Fibroblast of skin of abdomen (primary cell): ENCODE data around the gene CBX2.

Source experiments
- DNase-seq: peaks from one replicate; pipeline ENCODE4 v3.0.0-alpha.2; 2013

The CBX2 gene

GRCh38 chr17:79801156-79802038, 23.4 kb downstream of the CBX2 start:
- DNase-seq = no peak

- DNase-seq = no peak
These were observed 24.2 kb downstream of the CBX2 start for GRCh38 chr17:79802039-79802735.

GRCh38 chr17:79802736-79803420, 24.9 kb downstream of the CBX2 start:
- DNase-seq = no peak

DNA sequence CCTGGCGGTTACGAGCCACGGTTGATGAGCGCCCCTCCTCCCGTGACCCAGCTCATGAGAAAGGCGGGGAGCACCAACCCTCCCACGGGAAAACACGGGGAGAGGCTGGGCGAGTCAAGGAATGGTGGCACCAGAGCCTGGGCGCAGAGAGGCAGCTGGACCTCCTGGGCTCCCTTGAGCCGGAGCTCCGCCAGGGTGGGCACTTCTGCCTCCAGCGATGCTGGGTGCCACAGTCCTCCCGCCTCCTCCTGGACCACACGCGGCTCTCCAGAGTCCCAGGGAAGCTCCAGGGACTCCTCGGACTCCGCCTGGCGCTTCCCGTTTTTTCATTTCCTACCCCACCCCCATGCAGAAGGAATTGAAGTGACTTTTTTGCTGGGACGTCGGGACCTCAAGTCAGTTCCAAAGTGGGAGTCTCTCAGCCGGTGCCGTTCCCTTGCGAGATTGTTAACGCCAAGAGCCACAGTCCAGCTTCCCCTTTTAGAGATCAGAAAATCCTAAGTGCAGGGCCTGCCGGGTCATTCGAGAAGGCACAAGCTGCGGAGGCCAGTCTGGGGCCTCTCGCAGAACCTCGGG, 25.6 kb downstream of the CBX2 start:
- no peak for DNase-seq

DNA sequence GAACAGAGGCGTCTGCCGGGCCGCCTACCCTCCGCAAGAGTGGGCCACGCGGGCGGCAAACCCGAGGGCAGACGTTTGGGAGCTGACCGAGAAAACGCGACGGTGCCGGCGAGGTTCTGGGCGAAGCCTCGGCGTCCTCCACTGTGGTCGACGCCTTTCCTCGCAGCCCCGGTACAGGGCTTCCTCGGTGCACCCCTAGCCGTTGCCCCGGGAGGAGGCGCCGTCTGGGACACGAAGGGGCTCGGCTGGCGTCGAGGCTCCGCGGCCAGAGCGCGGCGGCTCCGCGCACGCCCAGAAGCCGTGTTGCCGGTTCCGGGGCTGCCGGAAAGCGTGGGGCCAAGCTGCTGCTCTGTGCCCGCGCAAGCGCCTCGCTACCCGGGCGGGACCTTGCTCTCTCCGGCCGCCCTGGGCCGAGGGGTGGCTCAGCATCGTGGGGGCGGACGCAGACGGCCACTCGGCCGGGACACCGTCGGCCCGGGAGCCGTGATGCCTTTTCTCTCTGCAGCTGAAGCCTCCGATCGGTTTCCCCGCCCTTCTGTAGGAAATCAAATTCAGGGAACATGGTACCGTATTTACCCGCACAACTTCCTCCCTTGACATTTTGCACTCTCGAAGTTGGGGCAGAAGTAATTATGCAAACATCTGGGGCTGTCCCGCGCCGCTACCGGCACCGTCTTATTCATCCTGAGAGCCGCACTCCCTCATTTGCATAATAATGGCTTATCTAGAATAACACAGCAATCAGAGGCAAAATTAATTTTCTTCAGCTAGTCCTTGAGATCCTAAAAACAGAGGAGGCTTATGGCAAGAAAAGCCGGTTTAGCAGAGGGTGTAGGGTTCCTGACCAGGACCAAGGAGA, 26.3 kb downstream of the CBX2 start:
- DNase-seq = no peak

GRCh38 chr17:79804856-79805696, 27.1 kb downstream of the CBX2 start:
- DNase-seq = no peak

DNA sequence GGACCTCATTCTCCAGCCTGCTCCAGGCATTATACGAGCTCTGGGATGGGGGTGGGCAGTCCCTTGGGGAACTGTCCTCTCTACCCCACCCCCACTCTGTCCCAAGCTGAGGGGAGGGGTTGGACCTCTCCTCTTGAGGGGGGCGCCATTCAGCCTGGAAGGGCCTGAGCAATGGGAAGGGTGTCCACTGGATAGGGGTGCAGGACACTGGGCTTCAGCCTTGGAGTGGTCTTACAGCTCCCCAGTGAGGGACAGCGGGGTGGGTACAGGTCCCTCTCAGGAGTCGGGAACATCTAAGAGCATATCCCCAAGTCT, 28.5 kb downstream of the CBX2 start:
- no peak for DNase-seq

GRCh38 chr17:79806863-79807720, 29.1 kb downstream of the CBX2 start:
- DNase-seq = no peak

GRCh38 chr17:79808763-79809529, 31.0 kb downstream of the CBX2 start:
- no peak for DNase-seq

- DNase-seq = no peak
These were observed 31.7 kb downstream of the CBX2 start for GRCh38 chr17:79809530-79810129.

DNA sequence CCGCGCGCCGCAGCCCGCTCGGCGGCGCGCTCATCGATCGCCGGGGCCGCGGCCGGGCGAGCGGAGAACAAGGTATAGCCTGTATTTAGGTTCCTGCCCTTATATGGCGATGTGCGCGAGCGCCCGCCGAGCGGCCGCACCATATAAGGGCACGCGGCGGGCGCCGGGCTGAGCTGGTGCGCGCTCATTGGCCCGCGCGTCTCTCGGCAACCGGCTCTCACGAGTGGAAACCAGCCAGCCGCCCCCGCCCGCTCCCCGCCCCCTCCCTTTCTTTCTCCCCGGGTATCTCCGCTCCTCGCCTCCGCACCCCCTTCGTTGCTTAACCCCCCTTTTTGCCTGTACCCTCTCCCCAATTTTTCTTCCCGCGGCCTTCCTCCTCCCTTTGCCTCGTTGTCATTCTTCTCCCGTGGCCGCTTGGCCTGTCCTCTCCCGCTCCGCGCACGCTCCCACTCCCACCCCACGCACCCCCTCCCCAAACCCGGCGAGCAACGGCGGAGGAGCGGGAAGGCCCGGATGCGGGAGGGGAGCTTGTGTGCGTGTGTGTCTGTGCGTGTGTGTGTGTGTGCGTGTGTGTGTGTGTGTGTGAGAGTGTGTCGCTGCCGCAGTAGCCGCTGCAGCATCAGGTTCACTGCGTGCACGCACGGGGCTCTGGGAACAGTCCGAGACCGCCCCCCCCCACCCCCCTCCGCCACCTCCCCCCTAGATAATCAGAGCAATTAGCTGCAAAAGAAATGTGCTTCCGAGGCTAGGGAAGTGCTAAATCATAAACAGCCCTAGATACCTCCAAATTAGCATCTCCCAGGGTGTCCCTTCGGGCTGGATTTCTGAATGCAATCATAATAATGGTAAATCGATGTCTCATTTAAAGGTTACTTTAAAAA, 32.4 kb downstream of the CBX2 start:
- peak; percentile 75 for DNase-seq

- no peak for DNase-seq
These were observed 33.3 kb downstream of the CBX2 start for GRCh38 chr17:79811011-79811867.

DNA sequence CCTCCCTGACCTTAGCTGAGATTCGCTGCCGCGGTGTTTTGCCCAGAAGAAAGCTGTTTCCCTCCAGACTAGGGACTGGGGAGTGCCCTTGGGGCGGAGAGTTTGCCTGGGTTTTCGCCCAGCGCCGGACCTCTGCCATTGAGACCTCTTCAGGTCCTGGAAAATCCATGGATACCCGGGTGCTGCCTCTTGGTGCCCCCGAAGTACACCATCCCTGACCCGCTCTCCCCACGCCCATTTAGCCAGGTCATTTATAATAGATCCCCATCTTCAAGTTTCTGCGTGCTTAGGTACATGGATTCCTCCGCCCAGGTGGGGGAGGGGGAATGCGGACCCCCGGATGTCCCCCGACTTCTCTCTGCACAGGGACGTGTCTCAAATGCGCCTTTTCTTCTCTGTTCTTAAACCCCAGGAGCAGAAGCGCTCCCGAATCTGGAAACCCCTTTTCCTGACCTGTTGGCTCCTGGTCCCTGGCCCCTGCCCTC, 34.0 kb downstream of the CBX2 start:
- no peak for DNase-seq

GRCh38 chr17:79812353-79813258, 34.7 kb downstream of the CBX2 start:
- no peak for DNase-seq

GRCh38 chr17:79813297-79814126, 35.6 kb downstream of the CBX2 start:
- DNase-seq = no peak
